Fibroblast of lung (primary cell): ENCODE measurements around the gene GHRL.

Source experiments
- EZH2 ChIP-seq: IDR thresholded peaks from 2 replicates; pipeline ENCODE4 v1.5.1; 2012; ENCODE audit warnings: low read length, control low read depth, mild to moderate bottlenecking; ENCODE audit errors: missing control alignments
- TF ChIP-seq, protein P1 (sequence below), 2 donors: IDR thresholded peaks in 1 of 2; conservative IDR thresholded peaks in 1 of 2; 1 replicate in 1 of 2; 2 replicates in 1 of 2; pipeline ENCODE4 v1.5.1; 2011 to 2012; ENCODE audit warnings: low read length in 2 of 2, control low read depth in 1 of 2, inconsistent platforms in 1 of 2, low read depth in 1 of 2, mild to moderate bottlenecking in 1 of 2

DNA sequence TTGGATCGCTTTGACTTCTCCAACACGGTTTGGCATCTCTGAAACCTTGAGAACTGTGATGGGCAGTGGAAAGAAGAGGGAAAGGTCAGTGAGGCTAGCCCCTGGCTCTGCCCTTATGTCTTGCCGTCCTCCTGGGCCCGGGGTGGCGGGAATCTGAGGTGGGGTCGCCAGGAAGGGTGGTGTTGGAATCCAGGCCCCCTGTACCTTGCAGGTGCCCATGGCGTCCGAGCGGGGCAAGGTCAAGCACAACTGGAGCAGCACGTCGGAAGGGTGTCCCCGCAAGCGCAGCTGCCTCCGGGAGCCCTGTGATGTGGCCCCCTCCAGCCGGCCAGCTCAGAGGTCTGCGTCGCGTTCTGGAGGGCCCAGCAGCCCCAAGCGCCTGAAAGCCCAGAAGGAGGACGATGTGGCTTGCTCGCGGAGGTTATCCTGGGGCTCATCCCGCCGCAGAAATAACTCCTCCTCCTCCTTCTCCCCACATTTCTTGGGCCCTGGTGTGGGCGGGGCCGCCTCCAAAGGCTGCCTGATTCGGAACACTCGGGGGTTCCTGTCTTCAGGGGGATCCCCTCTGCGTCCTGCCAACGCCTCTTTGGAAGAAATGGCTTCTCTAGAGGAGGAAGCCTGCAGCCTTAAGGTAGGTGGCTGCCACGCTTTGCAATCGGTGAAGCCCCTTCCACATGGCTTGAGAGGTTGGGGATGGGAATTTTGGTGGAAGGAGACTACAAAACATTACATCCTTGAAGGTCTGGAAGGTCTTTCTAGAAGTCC is 43.6 kb downstream of the GHRL start:
- TF ChIP-seq, protein P1, sequence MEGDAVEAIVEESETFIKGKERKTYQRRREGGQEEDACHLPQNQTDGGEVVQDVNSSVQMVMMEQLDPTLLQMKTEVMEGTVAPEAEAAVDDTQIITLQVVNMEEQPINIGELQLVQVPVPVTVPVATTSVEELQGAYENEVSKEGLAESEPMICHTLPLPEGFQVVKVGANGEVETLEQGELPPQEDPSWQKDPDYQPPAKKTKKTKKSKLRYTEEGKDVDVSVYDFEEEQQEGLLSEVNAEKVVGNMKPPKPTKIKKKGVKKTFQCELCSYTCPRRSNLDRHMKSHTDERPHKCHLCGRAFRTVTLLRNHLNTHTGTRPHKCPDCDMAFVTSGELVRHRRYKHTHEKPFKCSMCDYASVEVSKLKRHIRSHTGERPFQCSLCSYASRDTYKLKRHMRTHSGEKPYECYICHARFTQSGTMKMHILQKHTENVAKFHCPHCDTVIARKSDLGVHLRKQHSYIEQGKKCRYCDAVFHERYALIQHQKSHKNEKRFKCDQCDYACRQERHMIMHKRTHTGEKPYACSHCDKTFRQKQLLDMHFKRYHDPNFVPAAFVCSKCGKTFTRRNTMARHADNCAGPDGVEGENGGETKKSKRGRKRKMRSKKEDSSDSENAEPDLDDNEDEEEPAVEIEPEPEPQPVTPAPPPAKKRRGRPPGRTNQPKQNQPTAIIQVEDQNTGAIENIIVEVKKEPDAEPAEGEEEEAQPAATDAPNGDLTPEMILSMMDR (conservative IDR thresholded peaks at IDR 0.05 in 1 of 2, IDR thresholded peaks at IDR 0.05 in 1 of 2; ENCODE audit: low read depth in 1 of 2, low read length in 2 of 2): no peak
- TF ChIP-seq EZH2: no peak
